Left colon (tissue), 2 donors: ENCODE data around the gene TNS3. TPM values are rescaled to one million over a fixed set of nuclear protein-coding genes. Genes with fewer than 3 reads are reported as not detected.
A peak's percentile ranks its signal among the peaks of the same experiment; 100 is the strongest.

ENCODE experiments used
- ATAC-seq: fragments of 200-7000 bp; cut with Tn5 transposase; one replicate; pipeline ENCODE4 v1.9.1; 2020; ENCODE audit warnings: mild to moderate bottlenecking, moderate library complexity
- DNase-seq, 2 donors: peaks; one replicate each; pipeline ENCODE4 v3.0.0-alpha.2; 2020
- intact Hi-C, 2 donors: fragments of 100-400 bp; cut with DNase I in 1 of 2; cut with micrococcal nuclease in 1 of 2; formaldehyde crosslinking; loops; one replicate each; pipeline versions ENCODE4 v1.11.2 to v1.14.0; 2022; cut with DNase I, micrococcal nuclease
- total RNA-seq, 2 donors: library from RNA; stranded (reverse); fragmentation: NEBNext Ultra II Directional; extraction: Animal tissue kit (Norgen Biotek cat#: 25700); gene quantifications; one replicate each; pipeline ENCODE4 v1.2.1, GENCODE V29; 2021
- donor health status: DM: no; HTN: no; CAD: no.
- donor health status: DM: yes; HTN: yes; CAD: no.

The TNS3 gene
- total RNA-seq, 2 donors from 2014 or later: 56.9 to 62.3 TPM

DNA sequence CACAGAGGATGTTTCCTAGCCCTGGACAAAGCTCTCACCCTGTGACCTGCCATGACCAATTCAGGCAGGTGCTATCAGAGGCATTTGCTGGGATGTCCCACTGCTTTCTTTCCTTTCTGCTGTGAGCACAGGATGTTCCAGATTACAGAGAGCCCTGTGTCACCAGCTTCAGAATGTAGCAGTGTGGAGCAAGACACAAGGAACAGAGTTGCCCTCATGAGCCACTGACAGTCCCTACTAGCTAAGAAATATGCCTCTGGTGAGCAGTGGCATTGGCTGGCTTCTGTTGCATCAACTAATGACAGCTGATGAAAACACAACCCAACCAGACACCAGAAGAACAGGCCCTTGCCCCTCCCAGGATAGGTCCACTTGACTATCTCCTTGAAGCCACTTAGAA is 337.2 kb downstream of the TNS3 start:
- no peak for DNase-seq

DNA sequence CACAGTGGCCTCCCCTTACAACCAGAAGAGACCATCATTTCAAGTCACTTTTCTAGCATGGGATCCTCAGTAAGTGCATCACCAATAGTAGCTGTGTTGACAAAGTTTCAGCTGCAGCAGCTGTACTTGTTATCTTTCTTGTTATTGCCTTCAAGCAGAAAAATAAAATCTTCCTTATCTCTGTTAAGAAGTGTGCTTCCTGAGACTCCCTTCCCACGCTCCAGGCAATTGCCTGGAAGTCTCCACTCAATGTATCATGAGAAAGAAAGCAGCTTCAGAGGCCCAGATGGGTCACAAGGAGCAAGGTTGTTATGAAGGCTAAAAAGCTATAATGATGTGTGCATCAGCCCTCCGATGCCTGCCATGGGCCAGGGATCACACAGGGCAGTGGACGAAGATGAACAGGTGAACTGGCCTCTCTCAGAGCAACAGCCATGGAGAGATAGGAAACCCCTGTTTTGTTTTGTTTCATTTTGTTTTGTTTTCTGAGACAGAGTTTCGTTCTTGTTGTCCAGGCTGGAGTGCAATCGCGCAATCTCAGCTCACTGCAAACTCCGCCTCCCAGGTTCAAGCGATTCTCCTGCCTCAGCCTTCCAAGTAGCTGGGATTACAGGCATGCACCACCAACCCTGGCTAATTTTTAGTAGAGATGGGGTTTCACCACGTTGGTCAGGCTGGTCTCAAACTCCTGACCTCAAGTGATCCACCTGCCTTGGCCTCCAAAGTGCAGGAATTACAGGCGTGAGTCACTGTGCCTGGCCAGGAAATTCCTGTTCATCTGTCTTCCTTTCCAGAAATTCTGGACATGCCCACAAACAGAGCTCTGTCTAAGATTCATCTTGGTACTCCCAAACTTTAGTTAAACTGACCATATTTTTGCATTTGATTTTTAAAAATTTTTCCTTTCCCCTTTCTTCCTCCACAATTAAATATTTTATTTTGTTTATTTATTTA is 340.5 kb downstream of the TNS3 start:
- DNase-seq (no peak), ATAC-seq (no peak)
- intact Hi-C loops: no loop called here

More for the DNA sequence above, 337.2 kb downstream of the TNS3 start:
- intact Hi-C loops: no loop called here
- ATAC-seq: no peak

DNA sequence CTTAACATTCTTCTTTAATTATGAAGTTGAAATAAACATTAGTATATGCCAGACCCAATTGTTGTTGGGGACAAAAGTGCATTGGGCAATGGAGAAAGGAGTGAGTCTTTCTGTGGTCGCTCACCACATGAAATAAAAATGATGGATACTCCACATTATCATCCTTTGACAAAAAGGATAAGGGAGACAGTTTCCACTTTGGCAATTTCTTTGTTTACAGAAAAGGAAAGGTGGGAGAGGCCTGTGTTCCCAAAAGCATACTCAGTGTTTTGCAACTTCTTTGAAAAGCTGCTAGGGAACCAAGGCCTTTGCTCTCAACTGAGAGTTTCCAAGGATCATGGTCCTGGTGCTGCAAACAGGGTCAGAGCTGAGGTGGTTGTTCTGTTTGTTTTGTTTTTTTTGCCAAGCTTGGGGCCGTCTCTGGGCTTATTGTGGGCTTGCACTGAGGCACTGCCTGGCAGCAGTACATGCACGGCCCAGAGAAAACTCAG is 341.9 kb downstream of the TNS3 start:
- intact Hi-C loops: no loop called here
- no peak for DNase-seq
- ATAC-seq: no peak

DNA sequence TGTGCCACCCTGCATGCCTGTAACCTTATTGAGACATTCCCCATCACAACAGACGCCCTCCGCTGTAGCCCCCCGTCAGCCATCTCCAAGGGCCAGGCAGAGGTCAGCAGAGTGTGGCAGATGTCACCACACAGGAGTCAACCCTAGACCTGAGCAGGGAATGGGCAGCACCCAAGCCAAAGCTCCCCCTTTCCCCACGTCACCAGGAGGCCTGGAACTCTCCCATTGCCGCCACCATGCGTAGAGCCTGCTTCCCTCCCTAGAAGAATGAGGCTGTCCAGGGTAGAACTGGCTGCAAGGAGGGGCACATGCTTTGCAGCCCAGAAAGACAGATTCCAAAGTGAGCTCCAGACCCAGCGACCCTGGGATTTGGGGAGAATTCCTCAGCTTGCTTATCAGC is 342.9 kb downstream of the TNS3 start:
- no peak for ATAC-seq
- intact Hi-C loops: no loop called here
- no peak for DNase-seq

DNA sequence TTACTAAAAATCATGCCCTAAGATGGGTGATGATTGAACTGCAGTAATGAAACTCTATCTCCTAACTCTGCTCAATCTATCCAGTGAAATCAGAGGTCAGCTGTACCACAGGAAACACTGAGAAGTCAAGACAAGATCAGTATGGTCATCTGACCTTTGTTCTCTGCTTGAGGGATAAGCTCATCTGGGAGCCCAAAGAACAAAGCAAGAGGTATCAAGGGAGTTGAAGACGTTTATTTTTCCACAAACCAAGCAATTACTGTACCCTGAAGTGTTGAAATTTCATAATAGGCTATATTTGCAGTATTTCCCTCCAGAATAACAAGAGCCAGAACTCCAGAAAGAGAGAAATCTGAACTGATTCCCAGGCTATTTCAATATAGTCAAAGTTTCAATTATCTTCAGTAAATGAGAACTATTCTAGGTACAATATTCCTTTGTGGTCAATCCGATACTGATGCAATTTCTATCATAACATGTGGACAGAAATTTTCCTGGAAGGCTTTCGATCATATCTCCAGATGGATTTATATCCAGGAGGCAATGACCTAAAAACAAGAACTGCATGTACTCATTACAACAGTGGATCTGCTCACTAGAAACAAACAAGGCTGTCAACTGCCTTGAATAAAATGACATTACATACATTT is 345.3 kb downstream of the TNS3 start:
- DNase-seq: no peak
- intact Hi-C loops: no loop called here
- ATAC-seq: no peak

DNA sequence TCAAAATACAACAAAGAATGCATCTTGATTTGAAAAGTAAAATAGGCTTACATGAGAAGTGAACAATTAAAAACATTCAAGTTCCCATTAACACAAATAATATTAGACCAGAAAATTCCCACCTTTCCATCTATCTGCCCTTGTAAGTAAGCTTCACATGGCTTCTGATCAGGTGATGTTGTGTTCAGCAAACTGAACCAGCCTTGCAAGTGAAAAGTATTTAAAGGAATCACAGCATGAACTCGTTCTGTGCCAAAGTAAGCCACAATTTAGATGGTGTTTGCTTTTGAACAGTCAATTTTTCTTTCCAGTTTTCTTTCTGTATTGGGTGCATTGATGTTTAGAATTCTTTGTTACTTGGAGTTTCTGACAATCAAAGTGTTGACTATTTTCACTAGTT is 347.9 kb downstream of the TNS3 start:
- no peak for ATAC-seq
- intact Hi-C loops: no loop called here
- DNase-seq: no peak

DNA sequence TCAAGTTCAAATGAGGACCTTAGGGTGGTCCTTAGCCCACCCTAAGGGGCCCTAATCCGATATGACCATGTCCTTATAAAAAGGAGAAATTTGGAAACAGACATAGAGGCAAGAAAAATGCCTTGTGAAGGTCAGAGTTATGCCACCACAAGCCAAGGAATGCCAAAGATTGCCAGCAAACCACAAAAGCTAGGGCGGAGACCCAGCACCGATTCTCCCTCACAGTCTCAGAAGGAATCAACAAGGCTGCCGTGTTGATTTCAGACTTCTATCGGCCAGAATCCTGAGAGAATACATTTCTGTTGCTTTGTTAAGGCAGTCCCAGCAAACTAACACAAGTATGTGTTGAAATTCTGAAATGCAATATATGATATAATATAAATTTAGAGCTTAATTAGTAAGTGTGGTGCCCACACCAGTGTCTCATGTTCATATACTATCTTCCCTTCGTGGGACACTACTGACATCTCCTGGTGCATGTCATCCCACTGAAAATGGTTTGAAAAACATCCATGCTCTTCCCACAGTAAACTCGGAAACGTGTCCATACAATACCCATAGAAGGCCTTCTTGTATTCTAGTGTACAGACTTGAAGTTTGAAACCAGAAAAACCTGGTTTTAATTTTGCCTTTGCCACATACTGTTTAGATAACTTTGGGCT is 349.0 kb downstream of the TNS3 start:
- DNase-seq: no peak
- peak; percentile 38 for ATAC-seq
- intact Hi-C loops: no loop called here

DNA sequence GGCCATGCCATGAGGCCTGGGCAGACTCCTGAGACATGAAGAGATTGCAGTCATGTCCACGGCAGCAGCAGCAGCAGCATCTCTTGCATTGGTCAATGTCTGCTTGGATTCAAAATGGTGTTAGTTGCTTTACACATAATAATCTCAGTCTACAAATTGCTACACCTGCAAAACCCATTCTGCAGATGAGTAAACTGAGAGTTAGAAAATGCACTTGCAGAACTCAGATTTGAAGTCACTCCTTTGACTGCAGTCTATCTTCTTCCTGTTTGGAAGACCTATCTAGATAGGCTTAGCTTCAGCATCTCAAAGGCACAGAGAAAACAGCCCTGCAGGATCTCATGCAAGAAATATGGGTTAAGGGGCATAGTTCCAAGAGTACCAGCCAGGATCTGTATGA is 350.3 kb downstream of the TNS3 start:
- DNase-seq (no peak), ATAC-seq (no peak)
- intact Hi-C loops: no loop called here

DNA sequence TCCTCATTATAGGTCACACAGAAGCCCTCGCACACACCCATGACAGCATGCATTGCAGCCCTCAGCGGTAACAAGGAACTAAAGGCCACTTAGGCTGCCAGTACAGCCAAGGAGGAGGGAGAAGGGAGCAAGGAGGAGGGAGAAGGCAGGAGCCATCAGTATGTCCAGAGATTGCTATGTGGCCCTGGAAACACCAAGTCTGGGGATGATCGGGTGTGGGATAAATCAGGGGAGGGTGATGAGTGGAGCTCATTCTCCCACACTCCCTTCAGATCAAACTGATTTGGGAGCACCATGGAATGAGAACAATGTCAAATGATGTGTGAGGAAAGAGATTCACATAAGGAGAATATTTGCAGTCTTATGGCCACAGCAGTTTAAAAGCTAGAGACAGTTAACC is 350.9 kb downstream of the TNS3 start:
- intact Hi-C loops: no loop called here
- no peak for DNase-seq
- ATAC-seq: no peak

DNA sequence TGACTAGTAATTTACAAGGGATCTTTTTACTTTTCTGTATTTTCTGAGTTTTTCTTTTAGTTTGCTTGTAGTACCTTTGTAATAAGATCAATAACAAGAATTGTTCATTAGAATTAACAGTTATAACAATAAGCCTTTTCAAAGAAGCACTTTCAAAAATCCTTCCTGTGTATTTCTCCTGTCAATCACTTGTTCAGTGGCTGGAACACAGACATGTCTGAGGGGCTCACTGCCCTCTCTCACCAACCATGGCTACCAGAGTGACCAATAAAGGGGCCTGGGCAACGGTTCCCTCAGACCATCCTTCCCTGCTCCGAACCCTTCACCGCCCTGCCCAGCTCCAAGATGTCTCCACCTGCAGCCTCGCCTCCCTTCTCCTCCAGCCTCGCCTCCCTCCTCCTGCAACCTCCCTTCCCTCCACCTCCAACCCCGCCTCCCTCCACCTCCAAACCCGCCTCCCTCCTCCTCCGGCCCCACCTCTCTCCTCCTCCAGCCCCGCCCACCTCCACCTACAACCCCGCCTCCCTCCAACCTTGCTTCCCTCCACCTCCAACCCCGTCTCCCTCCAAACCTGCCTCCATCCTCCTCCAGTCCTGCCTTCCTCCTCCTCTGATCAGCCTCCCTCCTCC is 353.4 kb downstream of the TNS3 start:
- DNase-seq (no peak), ATAC-seq (peak; percentile 16)
- intact Hi-C loops: no loop called here

DNA sequence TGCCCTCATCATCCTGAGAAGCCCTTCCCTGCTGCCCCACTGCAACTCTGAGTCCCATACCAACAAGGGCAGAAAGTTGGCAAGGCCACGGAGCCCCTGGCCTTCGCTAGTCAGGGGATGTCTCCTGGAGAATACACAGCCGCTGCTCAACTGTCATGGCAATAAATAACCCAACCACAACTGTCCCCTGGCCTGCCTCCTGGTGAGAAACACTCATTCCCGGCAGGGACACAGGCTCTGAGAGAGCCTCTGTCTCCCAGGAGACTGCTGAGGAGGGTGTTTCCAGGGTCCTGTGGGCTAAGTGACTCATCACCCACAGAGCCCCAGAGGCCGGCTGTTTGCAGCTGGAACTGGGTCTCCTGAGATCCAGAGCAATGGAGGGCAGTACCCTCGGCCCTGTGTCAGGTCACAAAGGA is 354.1 kb downstream of the TNS3 start:
- ATAC-seq (no peak), DNase-seq (peak; percentile 24 to 30)
- intact Hi-C loops: no loop called here

DNA sequence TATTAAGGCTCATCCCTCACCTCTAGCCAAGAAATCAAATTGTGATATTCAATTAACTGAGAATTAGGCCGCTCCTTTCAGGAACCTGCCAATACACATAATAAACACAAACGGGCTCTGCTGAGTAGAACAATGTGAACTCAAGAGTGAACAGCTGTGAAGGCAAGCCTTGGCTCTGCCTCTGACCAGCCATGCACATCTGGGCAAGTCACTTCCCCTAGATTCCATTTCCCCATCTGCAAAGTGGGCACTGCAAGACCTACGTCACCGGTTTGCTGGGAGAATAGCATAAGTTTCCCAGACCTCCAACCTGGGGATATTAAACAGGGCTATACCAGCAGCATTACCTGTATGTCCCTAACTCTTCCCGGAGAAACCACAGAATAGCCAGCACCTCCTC is 355.2 kb downstream of the TNS3 start:
- intact Hi-C loops: no loop called here

DNA sequence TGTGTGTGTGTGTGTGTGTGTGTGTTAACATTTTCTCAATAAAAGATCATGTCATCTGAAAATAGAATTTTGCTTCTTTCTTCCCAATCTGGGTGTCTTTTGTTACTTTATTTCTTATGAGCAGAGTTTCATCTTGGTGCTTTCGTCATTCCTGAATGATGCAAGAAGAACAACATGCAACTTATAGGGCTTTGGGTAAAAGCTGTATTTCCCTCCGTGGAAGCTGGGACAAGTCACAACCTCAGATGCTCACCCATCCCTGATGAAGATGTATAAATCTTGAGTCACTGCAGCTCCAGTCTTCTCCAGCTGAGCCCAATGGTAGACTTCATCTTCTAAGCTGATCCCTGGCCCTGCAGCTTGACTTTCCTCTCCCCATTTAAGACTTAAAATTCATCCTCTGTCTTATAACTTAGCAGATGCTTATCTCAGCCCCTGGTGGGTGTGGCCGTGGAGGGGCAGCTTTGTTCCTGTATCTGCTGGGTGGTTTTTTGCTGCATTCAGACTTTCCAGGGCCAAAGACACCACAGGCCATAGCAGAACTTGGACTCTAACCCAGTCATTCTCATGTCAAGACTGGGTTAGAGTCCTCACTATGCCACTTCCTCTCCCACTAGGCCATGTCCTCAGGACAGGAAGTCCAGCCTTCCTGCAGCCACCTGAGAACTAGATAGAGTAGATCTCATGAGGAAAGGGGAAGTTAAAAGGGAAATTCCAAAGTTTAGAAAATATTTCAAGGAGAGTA is 356.4 kb downstream of the TNS3 start:
- DNase-seq (no peak), ATAC-seq (peak; percentile 43)
- intact Hi-C loops: no loop called here

More for the DNA sequence above, 355.2 kb downstream of the TNS3 start:
- ATAC-seq (no peak), DNase-seq (no peak)
